ENCODE data around the gene TMEM17. TPM values are rescaled to one million over a fixed set of nuclear protein-coding genes. Genes with fewer than 3 reads are reported as not detected.

Gene TMEM17
- total and polyA plus RNA-seq, 2 of the 13 experiments (the other 11 are each of a cell fraction or from before 2014, with no cell fraction given): 0.22 to 0.50 TPM

DNA sequence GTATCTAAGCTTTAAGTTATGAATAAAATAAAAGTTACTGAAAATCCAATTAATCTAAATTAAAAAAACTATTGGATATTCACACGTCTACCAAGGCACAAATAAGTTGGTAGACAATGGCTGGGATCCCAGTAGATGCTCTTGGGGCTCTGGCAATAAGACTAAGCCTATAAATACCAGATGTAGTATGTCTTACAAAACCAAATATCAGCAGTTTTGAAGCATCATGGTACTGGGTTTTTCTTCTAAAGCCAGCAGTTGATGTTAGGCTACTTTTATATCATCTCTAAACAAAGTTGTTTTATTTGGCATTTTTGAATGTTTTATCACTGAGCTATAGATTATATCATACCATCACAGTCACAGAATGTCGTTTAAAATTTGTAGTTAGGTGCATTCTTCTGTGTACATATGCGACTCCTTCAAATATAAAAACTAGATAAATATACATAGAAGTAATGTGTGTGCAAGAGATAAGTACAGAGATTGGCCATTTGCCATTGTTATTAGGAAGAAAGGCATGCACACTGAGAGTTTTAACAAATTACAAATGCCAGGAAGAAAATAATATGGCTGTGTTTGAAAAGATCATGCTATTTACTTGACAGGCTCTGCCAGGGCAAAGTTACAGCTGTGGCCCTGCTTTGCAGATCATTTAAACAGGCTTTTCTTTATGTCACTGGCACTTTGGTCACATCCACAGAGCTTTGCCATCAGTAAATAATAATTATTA, 21.6 kb upstream of the TMEM17 start (continued):
- TF ChIP-seq, protein P1, sequence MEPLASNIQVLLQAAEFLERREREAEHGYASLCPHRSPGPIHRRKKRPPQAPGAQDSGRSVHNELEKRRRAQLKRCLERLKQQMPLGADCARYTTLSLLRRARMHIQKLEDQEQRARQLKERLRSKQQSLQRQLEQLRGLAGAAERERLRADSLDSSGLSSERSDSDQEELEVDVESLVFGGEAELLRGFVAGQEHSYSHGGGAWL (CRISPR knock-in tag; IDR thresholded peaks at IDR 0.05): no peak
- no peak for TF ChIP-seq ZSCAN31 (CRISPR knock-in tag; IDR thresholded peaks at IDR 0.05; ENCODE audit: low read depth)
- TF ChIP-seq, protein P2, sequence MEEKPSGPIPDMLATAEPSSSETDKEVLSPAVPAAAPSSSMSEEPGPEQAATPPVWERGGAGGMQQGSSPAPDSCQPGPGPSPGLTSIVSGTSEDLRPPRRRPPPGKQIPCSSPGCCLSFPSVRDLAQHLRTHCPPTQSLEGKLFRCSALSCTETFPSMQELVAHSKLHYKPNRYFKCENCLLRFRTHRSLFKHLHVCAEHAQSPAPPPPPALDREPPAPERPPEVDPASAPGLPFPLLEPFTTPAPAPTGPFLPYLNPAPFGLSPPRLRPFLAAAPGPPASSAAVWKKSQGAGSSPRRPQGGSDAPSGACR (CRISPR knock-in tag; IDR thresholded peaks at IDR 0.05): no peak
- TF ChIP-seq ZNF670 (CRISPR knock-in tag; IDR thresholded peaks at IDR 0.05; ENCODE audit: borderline replicate concordance): no peak
- TF ChIP-seq, protein P3, sequence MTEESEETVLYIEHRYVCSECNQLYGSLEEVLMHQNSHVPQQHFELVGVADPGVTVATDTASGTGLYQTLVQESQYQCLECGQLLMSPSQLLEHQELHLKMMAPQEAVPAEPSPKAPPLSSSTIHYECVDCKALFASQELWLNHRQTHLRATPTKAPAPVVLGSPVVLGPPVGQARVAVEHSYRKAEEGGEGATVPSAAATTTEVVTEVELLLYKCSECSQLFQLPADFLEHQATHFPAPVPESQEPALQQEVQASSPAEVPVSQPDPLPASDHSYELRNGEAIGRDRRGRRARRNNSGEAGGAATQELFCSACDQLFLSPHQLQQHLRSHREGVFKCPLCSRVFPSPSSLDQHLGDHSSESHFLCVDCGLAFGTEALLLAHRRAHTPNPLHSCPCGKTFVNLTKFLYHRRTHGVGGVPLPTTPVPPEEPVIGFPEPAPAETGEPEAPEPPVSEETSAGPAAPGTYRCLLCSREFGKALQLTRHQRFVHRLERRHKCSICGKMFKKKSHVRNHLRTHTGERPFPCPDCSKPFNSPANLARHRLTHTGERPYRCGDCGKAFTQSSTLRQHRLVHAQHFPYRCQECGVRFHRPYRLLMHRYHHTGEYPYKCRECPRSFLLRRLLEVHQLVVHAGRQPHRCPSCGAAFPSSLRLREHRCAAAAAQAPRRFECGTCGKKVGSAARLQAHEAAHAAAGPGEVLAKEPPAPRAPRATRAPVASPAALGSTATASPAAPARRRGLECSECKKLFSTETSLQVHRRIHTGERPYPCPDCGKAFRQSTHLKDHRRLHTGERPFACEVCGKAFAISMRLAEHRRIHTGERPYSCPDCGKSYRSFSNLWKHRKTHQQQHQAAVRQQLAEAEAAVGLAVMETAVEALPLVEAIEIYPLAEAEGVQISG (CRISPR knock-in tag; IDR thresholded peaks at IDR 0.05): no peak
- no peak for TF ChIP-seq BHLHE40 (IDR thresholded peaks at IDR 0.05; ENCODE audit: low read length)
- TF ChIP-seq TARDBP (CRISPR knock-in tag; IDR thresholded peaks at IDR 0.05): no peak
- no peak for TF ChIP-seq NR2C2 (CRISPR knock-in tag; IDR thresholded peaks at IDR 0.05; ENCODE audit: borderline replicate concordance)
- no peak for TF ChIP-seq ZNF382 (CRISPR knock-in tag; IDR thresholded peaks at IDR 0.05; ENCODE audit: borderline replicate concordance)
- TF ChIP-seq, protein P4, sequence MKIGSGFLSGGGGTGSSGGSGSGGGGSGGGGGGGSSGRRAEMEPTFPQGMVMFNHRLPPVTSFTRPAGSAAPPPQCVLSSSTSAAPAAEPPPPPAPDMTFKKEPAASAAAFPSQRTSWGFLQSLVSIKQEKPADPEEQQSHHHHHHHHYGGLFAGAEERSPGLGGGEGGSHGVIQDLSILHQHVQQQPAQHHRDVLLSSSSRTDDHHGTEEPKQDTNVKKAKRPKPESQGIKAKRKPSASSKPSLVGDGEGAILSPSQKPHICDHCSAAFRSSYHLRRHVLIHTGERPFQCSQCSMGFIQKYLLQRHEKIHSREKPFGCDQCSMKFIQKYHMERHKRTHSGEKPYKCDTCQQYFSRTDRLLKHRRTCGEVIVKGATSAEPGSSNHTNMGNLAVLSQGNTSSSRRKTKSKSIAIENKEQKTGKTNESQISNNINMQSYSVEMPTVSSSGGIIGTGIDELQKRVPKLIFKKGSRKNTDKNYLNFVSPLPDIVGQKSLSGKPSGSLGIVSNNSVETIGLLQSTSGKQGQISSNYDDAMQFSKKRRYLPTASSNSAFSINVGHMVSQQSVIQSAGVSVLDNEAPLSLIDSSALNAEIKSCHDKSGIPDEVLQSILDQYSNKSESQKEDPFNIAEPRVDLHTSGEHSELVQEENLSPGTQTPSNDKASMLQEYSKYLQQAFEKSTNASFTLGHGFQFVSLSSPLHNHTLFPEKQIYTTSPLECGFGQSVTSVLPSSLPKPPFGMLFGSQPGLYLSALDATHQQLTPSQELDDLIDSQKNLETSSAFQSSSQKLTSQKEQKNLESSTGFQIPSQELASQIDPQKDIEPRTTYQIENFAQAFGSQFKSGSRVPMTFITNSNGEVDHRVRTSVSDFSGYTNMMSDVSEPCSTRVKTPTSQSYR (CRISPR knock-in tag; IDR thresholded peaks at IDR 0.05; ENCODE audit: borderline replicate concordance): no peak; the same call in 1 of the 2 replicates
- TF ChIP-seq, protein P5, sequence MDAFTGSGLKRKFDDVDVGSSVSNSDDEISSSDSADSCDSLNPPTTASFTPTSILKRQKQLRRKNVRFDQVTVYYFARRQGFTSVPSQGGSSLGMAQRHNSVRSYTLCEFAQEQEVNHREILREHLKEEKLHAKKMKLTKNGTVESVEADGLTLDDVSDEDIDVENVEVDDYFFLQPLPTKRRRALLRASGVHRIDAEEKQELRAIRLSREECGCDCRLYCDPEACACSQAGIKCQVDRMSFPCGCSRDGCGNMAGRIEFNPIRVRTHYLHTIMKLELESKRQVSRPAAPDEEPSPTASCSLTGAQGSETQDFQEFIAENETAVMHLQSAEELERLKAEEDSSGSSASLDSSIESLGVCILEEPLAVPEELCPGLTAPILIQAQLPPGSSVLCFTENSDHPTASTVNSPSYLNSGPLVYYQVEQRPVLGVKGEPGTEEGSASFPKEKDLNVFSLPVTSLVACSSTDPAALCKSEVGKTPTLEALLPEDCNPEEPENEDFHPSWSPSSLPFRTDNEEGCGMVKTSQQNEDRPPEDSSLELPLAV (CRISPR knock-in tag; conservative IDR thresholded peaks at IDR 0.05; ENCODE audit: low read depth): no peak
- no peak for TF ChIP-seq IRF2 (CRISPR knock-in tag; IDR thresholded peaks at IDR 0.05)
- TF ChIP-seq GATAD1 (CRISPR knock-in tag; IDR thresholded peaks at IDR 0.05): no peak
- no peak for TF ChIP-seq ZNF530 (CRISPR knock-in tag; IDR thresholded peaks at IDR 0.05; ENCODE audit: low read depth)
- TF ChIP-seq, protein P6, sequence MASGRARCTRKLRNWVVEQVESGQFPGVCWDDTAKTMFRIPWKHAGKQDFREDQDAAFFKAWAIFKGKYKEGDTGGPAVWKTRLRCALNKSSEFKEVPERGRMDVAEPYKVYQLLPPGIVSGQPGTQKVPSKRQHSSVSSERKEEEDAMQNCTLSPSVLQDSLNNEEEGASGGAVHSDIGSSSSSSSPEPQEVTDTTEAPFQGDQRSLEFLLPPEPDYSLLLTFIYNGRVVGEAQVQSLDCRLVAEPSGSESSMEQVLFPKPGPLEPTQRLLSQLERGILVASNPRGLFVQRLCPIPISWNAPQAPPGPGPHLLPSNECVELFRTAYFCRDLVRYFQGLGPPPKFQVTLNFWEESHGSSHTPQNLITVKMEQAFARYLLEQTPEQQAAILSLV (CRISPR knock-in tag; IDR thresholded peaks at IDR 0.05; ENCODE audit: borderline replicate concordance): no peak
- TF ChIP-seq, protein P7, sequence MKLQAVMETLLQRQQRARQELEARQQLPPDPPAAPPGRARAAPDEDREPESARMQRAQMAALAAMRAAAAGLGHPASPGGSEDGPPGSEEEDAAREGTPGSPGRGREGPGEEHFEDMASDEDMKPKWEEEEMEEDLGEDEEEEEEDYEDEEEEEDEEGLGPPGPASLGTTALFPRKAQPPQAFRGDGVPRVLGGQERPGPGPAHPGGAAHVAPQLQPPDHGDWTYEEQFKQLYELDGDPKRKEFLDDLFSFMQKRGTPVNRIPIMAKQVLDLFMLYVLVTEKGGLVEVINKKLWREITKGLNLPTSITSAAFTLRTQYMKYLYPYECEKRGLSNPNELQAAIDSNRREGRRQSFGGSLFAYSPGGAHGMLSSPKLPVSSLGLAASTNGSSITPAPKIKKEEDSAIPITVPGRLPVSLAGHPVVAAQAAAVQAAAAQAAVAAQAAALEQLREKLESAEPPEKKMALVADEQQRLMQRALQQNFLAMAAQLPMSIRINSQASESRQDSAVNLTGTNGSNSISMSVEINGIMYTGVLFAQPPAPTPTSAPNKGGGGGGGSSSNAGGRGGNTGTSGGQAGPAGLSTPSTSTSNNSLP (IDR thresholded peaks at IDR 0.05; ENCODE audit: low read depth, low read length): no peak
